Left ventricle myocardium inferior (tissue), 1 donor: ENCODE data around the gene SERHL2. TPM values are rescaled to one million over a fixed set of nuclear protein-coding genes. Genes with fewer than 3 reads are reported as not detected.

Experiments
- DNase-seq: peaks from one replicate; pipeline ENCODE4 v3.0.0-alpha.2; 2020
- H3K27ac ChIP-seq: fragments of 200-600 bp; replicated peaks from 2 replicates; pipeline ENCODE4 v1.8.0; 2021
- H3K27me3 ChIP-seq: fragments of 200-600 bp; 2 replicates; pipeline ENCODE4 v1.8.0; 2021; ENCODE audit warnings: low read depth
- H3K36me3 ChIP-seq: fragments of 200-600 bp; 2 replicates; pipeline ENCODE4 v1.8.0; 2021
- H3K4me1 ChIP-seq: fragments of 200-600 bp; 2 replicates; pipeline ENCODE4 v1.8.0; 2021
- H3K4me3 ChIP-seq: fragments of 200-600 bp; 2 replicates; pipeline ENCODE4 v1.8.0; 2021; ENCODE audit warnings: mild to moderate bottlenecking, moderate library complexity
- H3K9me3 ChIP-seq: fragments of 200-600 bp; replicated peaks from 2 replicates; pipeline ENCODE4 v1.8.0; 2021
- CTCF ChIP-seq: fragments of 200-600 bp; IDR thresholded peaks from 2 replicates; pipeline ENCODE4 v1.8.0; 2021; ENCODE audit warnings: antibody characterized with exemption, mild to moderate bottlenecking, borderline replicate concordance
- intact Hi-C: fragments of 100-400 bp; cut with micrococcal nuclease; formaldehyde crosslinking; loops from one replicate; pipeline ENCODE4 v1.11.0; 2022
- total RNA-seq: library from RNA; stranded (reverse); fragmentation: NEBNext Ultra II Directional; extraction: Animal tissue kit (Norgen Biotek cat#: 25700); gene quantifications from one replicate; pipeline ENCODE4 v1.2.1, GENCODE V29; 2021
- donor health status: DM: no; HTN: yes; CAD: no; lungs with severe emphysema.

SERHL2 gene
- total RNA-seq, 1 donor from 2014 or later: 3.5 TPM

- H3K4me3 ChIP-seq: no peak overlapping the region
- peaks cover 70% of the 10 kb centered on the region for H3K36me3 ChIP-seq
- peak overlapping the region; percentile 62 for H3K27ac ChIP-seq
- no peaks in the 10 kb centered on the region for H3K27me3 ChIP-seq
- peaks cover 44% of the 10 kb centered on the region for H3K4me1 ChIP-seq
- no peak for DNase-seq
- H3K9me3 ChIP-seq: no peaks in the 10 kb centered on the region
- intact Hi-C loops: no loop called here
- no peak for TF ChIP-seq CTCF
Measured at GRCh38 chr22:42585096-42585495, 31.3 kb downstream of the SERHL2 start.

GRCh38 chr22:42586381-42586780, 32.6 kb downstream of the SERHL2 start:
- Histone ChIP-seq H3K9me3 (no peaks in the 10 kb centered on the region), H3K4me1 (peaks cover 40% of the 10 kb centered on the region), H3K27ac (no peak overlapping the region), H3K36me3 (peaks cover 83% of the 10 kb centered on the region), H3K4me3 (no peak overlapping the region), H3K27me3 (no peaks in the 10 kb centered on the region)
- intact Hi-C loops: no loop called here
- DNase-seq: no peak
- TF ChIP-seq CTCF: no peak

- H3K27ac ChIP-seq: no peak overlapping the region
- H3K27me3 ChIP-seq: no peaks in the 10 kb centered on the region
- peaks cover 27% of the 10 kb centered on the region for H3K4me1 ChIP-seq
- intact Hi-C loops: no loop called here
- no peak overlapping the region for H3K4me3 ChIP-seq
- H3K9me3 ChIP-seq: no peaks in the 10 kb centered on the region
- TF ChIP-seq CTCF: no peak
- no peak for DNase-seq
- peaks cover 94% of the 10 kb centered on the region for H3K36me3 ChIP-seq
Measured at GRCh38 chr22:42587588-42588175, 33.9 kb downstream of the SERHL2 start.

- Histone ChIP-seq H3K27me3 (no peaks in the 10 kb centered on the region), H3K4me1 (peaks cover 28% of the 10 kb centered on the region), H3K9me3 (no peaks in the 10 kb centered on the region), H3K4me3 (no peak overlapping the region), H3K36me3 (peaks cover 93% of the 10 kb centered on the region), H3K27ac (no peak overlapping the region)
- intact Hi-C loops: no loop called here
- DNase-seq: no peak
- no peak for TF ChIP-seq CTCF
Measured at GRCh38 chr22:42591987-42592386, 38.2 kb downstream of the SERHL2 start.

- no peak for DNase-seq
- Histone ChIP-seq H3K27me3 (no peaks in the 10 kb centered on the region), H3K36me3 (peaks cover 99% of the 10 kb centered on the region), H3K27ac (peak overlapping the region; percentile 74), H3K9me3 (no peaks in the 10 kb centered on the region), H3K4me1 (peaks cover 41% of the 10 kb centered on the region), H3K4me3 (no peak overlapping the region)
- TF ChIP-seq CTCF: no peak
- intact Hi-C loops: no loop called here
Measured at GRCh38 chr22:42595434-42595833, 41.7 kb downstream of the SERHL2 start.
